B cell (primary cell): ENCODE measurements around the gene PSEN1.

Experiments
- CTCF ChIP-seq: fragments of 200-600 bp; IDR thresholded peaks from one replicate; pipeline ENCODE4 v1.8.0; 2022; ENCODE audit warnings: antibody characterized with exemption, mild to moderate bottlenecking
- EZH2 ChIP-seq: IDR thresholded peaks from 2 replicates; pipeline ENCODE4 v1.6.1; 2012; ENCODE audit warnings: borderline replicate concordance, low read depth, mild to moderate bottlenecking, moderate library complexity, low read length; ENCODE audit not compliant: insufficient read depth, poor library complexity, severe bottlenecking

DNA sequence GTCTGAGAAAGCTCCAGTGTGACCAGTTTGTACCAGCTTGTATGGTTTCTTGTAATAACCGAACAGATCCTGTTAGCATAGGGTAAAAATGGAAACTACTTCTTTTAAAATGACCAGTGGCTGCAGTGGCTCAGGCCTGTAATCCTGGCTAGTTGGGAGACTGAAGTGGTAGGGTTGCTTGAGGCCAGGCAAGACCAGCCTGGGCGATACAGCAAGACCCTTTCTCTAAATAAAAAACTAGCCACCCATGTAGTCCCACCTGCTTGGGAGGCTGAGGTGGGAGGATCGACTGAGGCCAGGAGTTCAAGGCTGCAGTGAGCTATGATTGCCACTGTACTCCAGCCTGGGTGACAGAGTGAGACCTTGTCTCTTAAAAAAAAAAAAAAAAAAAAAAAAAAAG, 7.3 kb downstream of the PSEN1 start:
- no peak for TF ChIP-seq CTCF
- no peak for TF ChIP-seq EZH2
